ENCODE measurements around the gene EMC9.

- no peak for TF ChIP-seq EZH2 (IDR thresholded peaks at IDR 0.05; ENCODE audit: low read length)
- TF ChIP-seq, protein P1, sequence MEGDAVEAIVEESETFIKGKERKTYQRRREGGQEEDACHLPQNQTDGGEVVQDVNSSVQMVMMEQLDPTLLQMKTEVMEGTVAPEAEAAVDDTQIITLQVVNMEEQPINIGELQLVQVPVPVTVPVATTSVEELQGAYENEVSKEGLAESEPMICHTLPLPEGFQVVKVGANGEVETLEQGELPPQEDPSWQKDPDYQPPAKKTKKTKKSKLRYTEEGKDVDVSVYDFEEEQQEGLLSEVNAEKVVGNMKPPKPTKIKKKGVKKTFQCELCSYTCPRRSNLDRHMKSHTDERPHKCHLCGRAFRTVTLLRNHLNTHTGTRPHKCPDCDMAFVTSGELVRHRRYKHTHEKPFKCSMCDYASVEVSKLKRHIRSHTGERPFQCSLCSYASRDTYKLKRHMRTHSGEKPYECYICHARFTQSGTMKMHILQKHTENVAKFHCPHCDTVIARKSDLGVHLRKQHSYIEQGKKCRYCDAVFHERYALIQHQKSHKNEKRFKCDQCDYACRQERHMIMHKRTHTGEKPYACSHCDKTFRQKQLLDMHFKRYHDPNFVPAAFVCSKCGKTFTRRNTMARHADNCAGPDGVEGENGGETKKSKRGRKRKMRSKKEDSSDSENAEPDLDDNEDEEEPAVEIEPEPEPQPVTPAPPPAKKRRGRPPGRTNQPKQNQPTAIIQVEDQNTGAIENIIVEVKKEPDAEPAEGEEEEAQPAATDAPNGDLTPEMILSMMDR (optimal IDR thresholded peaks at IDR 0.05 in 1 of 3, IDR thresholded peaks at IDR 0.05 in 1 of 3, conservative IDR thresholded peaks at IDR 0.05 in 1 of 3; ENCODE audit: extremely low read depth in 1 of 3, insufficient read depth in 2 of 3, low read length in 3 of 3): no peak
These were observed 30.9 kb downstream of the EMC9 start for GRCh38 chr14:24110523-24110922.
